GM19099 (cell line): Measurements from ENCODE around the gene ZNF524.

ENCODE experiments used
- POLR2A ChIP-seq: IDR thresholded peaks from 3 replicates; pipeline ENCODE4 v1.6.1; 2011; ENCODE audit warnings: low read depth; ENCODE audit not compliant: insufficient read length; ENCODE audit errors: extremely low read depth

Gene ZNF524

GRCh38 chr19:55649268-55650125 is 49.4 kb downstream of the ZNF524 start:
- no peak for TF ChIP-seq POLR2A

GRCh38 chr19:55650126-55650557 is 50.1 kb downstream of the ZNF524 start:
- TF ChIP-seq POLR2A: no peak

GRCh38 chr19:55650602-55651230 is 50.6 kb downstream of the ZNF524 start:
- no peak for TF ChIP-seq POLR2A

- no peak for TF ChIP-seq POLR2A
Observed at GRCh38 chr19:55651236-55651635, 51.1 kb downstream of the ZNF524 start.

GRCh38 chr19:55652311-55653128 is 52.4 kb downstream of the ZNF524 start:
- no peak for TF ChIP-seq POLR2A
